IMR-90 (cell line): ENCODE data around the gene ITSN2.

Source experiments
- BHLHE40 ChIP-seq: fragments of 150-350 bp; IDR thresholded peaks from 2 replicates; pipeline ENCODE4 v1.6.1; 2016; ENCODE audit warnings: mild to moderate bottlenecking, low read depth, low read length
- CTCF ChIP-seq: conservative IDR thresholded peaks from 2 replicates; pipeline ENCODE4 v1.5.1; 2012; ENCODE audit warnings: mild to moderate bottlenecking, low read depth, low read length, improper control_type of control experiment
- MAZ ChIP-seq: IDR thresholded peaks from 2 replicates; pipeline ENCODE4 v1.6.1; 2012; ENCODE audit warnings: low read depth, mild to moderate bottlenecking, low read length, improper control_type of control experiment, moderate library complexity, borderline replicate concordance
- POLR2A ChIP-seq: IDR thresholded peaks from 2 replicates; pipeline ENCODE4 v1.6.1; 2012; ENCODE audit warnings: mild to moderate bottlenecking, low read depth, low read length
- RAD21 ChIP-seq: IDR thresholded peaks from 2 replicates; pipeline ENCODE4 v1.6.1; 2012; ENCODE audit warnings: low read length, improper control_type of control experiment
- RFX5 ChIP-seq: IDR thresholded peaks from 2 replicates; pipeline ENCODE4 v1.8.0; 2012; ENCODE audit warnings: low read depth, mild to moderate bottlenecking, low read length, moderate library complexity
- USF2 ChIP-seq: fragments of 150-350 bp; IDR thresholded peaks from 2 replicates; pipeline ENCODE4 v1.6.1; 2017; ENCODE audit warnings: mild to moderate bottlenecking, antibody characterized with exemption, low read length, low read depth

GRCh38 chr2:24189551-24189950 lies 170.8 kb downstream of the ITSN2 start:
- TF ChIP-seq BHLHE40: no peak
- no peak for TF ChIP-seq CTCF
- no peak for TF ChIP-seq MAZ
- no peak for TF ChIP-seq POLR2A
- TF ChIP-seq USF2: no peak
- TF ChIP-seq RFX5: no peak
- no peak for TF ChIP-seq RAD21
